ENCODE data around the gene TPX2.

Gene TPX2

GRCh38 chr20:31781945-31782344, 42.9 kb downstream of the TPX2 start:
- ATAC-seq: no peak
- TF ChIP-seq TOX (CRISPR knock-in tag; IDR thresholded peaks at IDR 0.05; ENCODE audit: borderline replicate concordance): no peak
- TF ChIP-seq ARNTL (CRISPR knock-in tag; IDR thresholded peaks at IDR 0.05; ENCODE audit: borderline replicate concordance, low read depth): no peak
- no peak for TF ChIP-seq BACH2 (CRISPR knock-in tag; IDR thresholded peaks at IDR 0.05; ENCODE audit: borderline replicate concordance)
- TF ChIP-seq, protein P1, sequence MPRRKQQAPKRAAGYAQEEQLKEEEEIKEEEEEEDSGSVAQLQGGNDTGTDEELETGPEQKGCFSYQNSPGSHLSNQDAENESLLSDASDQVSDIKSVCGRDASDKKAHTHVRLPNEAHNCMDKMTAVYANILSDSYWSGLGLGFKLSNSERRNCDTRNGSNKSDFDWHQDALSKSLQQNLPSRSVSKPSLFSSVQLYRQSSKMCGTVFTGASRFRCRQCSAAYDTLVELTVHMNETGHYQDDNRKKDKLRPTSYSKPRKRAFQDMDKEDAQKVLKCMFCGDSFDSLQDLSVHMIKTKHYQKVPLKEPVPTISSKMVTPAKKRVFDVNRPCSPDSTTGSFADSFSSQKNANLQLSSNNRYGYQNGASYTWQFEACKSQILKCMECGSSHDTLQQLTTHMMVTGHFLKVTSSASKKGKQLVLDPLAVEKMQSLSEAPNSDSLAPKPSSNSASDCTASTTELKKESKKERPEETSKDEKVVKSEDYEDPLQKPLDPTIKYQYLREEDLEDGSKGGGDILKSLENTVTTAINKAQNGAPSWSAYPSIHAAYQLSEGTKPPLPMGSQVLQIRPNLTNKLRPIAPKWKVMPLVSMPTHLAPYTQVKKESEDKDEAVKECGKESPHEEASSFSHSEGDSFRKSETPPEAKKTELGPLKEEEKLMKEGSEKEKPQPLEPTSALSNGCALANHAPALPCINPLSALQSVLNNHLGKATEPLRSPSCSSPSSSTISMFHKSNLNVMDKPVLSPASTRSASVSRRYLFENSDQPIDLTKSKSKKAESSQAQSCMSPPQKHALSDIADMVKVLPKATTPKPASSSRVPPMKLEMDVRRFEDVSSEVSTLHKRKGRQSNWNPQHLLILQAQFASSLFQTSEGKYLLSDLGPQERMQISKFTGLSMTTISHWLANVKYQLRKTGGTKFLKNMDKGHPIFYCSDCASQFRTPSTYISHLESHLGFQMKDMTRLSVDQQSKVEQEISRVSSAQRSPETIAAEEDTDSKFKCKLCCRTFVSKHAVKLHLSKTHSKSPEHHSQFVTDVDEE (CRISPR knock-in tag; IDR thresholded peaks at IDR 0.05): no peak

- TF ChIP-seq POU6F1 (CRISPR knock-in tag; IDR thresholded peaks at IDR 0.05; ENCODE audit: borderline replicate concordance, low read depth): no peak
- no peak for TF ChIP-seq OSR1 (CRISPR knock-in tag; IDR thresholded peaks at IDR 0.05)
- TF ChIP-seq ARNTL (CRISPR knock-in tag; IDR thresholded peaks at IDR 0.05; ENCODE audit: borderline replicate concordance, low read depth): no peak
- TF ChIP-seq TCF4 (CRISPR knock-in tag; IDR thresholded peaks at IDR 0.05; ENCODE audit: borderline replicate concordance): no peak
- no peak for TF ChIP-seq CSRNP3 (CRISPR knock-in tag; IDR thresholded peaks at IDR 0.05)
- TF ChIP-seq, protein P1 (CRISPR knock-in tag; IDR thresholded peaks at IDR 0.05): no peak
- no peak for TF ChIP-seq ZNF565 (CRISPR knock-in tag; conservative IDR thresholded peaks at IDR 0.05; ENCODE audit: low read depth)
- TF ChIP-seq ESRRG (CRISPR knock-in tag; IDR thresholded peaks at IDR 0.05): no peak
- TF ChIP-seq ZC3H10 (CRISPR knock-in tag; IDR thresholded peaks at IDR 0.05): no peak
- no peak for TF ChIP-seq TOX (CRISPR knock-in tag; IDR thresholded peaks at IDR 0.05; ENCODE audit: borderline replicate concordance)
- TF ChIP-seq CSDC2 (CRISPR knock-in tag; IDR thresholded peaks at IDR 0.05): no peak
- TF ChIP-seq RARB (CRISPR knock-in tag; IDR thresholded peaks at IDR 0.05): no peak
- no peak for TF ChIP-seq ZFP30 (CRISPR knock-in tag; IDR thresholded peaks at IDR 0.05)
- no peak for TF ChIP-seq BACH2 (CRISPR knock-in tag; IDR thresholded peaks at IDR 0.05; ENCODE audit: borderline replicate concordance)
- TF ChIP-seq, protein P2, sequence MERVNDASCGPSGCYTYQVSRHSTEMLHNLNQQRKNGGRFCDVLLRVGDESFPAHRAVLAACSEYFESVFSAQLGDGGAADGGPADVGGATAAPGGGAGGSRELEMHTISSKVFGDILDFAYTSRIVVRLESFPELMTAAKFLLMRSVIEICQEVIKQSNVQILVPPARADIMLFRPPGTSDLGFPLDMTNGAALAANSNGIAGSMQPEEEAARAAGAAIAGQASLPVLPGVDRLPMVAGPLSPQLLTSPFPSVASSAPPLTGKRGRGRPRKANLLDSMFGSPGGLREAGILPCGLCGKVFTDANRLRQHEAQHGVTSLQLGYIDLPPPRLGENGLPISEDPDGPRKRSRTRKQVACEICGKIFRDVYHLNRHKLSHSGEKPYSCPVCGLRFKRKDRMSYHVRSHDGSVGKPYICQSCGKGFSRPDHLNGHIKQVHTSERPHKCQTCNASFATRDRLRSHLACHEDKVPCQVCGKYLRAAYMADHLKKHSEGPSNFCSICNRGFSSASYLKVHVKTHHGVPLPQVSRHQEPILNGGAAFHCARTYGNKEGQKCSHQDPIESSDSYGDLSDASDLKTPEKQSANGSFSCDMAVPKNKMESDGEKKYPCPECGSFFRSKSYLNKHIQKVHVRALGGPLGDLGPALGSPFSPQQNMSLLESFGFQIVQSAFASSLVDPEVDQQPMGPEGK (CRISPR knock-in tag; IDR thresholded peaks at IDR 0.05; ENCODE audit: borderline replicate concordance): no peak
- ATAC-seq: no peak
Measured at GRCh38 chr20:31784354-31785044, 45.4 kb downstream of the TPX2 start.

GRCh38 chr20:31785089-31785488, 46.0 kb downstream of the TPX2 start:
- no peak for ATAC-seq
- TF ChIP-seq, protein P1 (CRISPR knock-in tag; IDR thresholded peaks at IDR 0.05): no peak
- TF ChIP-seq RARB (CRISPR knock-in tag; IDR thresholded peaks at IDR 0.05) (no peak), CSDC2 (CRISPR knock-in tag; IDR thresholded peaks at IDR 0.05) (no peak), PPARA (CRISPR knock-in tag; IDR thresholded peaks at IDR 0.05; ENCODE audit: borderline replicate concordance) (no peak), BACH2 (CRISPR knock-in tag; IDR thresholded peaks at IDR 0.05; ENCODE audit: borderline replicate concordance) (no peak), POU6F1 (CRISPR knock-in tag; IDR thresholded peaks at IDR 0.05; ENCODE audit: borderline replicate concordance, low read depth) (no peak), ZFP3 (CRISPR knock-in tag; IDR thresholded peaks at IDR 0.05) (no peak), ZNF8 (CRISPR knock-in tag; IDR thresholded peaks at IDR 0.05) (no peak), OSR1 (CRISPR knock-in tag; IDR thresholded peaks at IDR 0.05) (no peak), ZC3H10 (CRISPR knock-in tag; IDR thresholded peaks at IDR 0.05) (no peak), TCF4 (CRISPR knock-in tag; IDR thresholded peaks at IDR 0.05; ENCODE audit: borderline replicate concordance) (no peak)
